Testis (tissue), 3 donors: ENCODE results near the gene RASSF7. TPM values are rescaled to one million over a fixed set of nuclear protein-coding genes. Genes with fewer than 3 reads are reported as not detected.

ENCODE experiments used
- DNase-seq: peaks from one replicate; pipeline ENCODE4 v3.0.0-alpha.2; 2019
- H3K27ac ChIP-seq, 2 donors: fragments of 200-600 bp; sonication (generic); one replicate each; pipeline ENCODE4 v1.5.1; 2019
- H3K27me3 ChIP-seq: fragments of 200-600 bp; sonication (generic); one replicate; pipeline ENCODE4 v1.5.1; 2019
- H3K36me3 ChIP-seq: fragments of 200-600 bp; sonication (generic); one replicate; pipeline ENCODE4 v1.5.1; 2017; ENCODE audit warnings: low read depth; ENCODE audit errors: missing control alignments
- H3K4me1 ChIP-seq: fragments of 200-600 bp; sonication (generic); one replicate; pipeline ENCODE4 v1.5.1; 2019
- H3K4me3 ChIP-seq, 2 donors: fragments of 200-600 bp; sonication (generic); one replicate each; pipeline ENCODE4 v1.5.1; 2017 to 2019
- H3K9me3 ChIP-seq: fragments of 200-600 bp; sonication (generic); one replicate; pipeline ENCODE4 v1.5.1; 2017
- POLR2A ChIP-seq: fragments of 450-650 bp; IDR thresholded peaks from one replicate; pipeline ENCODE4 v1.6.1; 2017; ENCODE audit warnings: antibody characterized with exemption, mild to moderate bottlenecking, moderate library complexity
- WGBS, 2 donors: methylation state at CpG; one replicate each; pipeline ENCODE4 v1.1.5; 2018; 5-methylcytosine and 5-hydroxymethylcytosine counted together
- intact Hi-C: fragments of 100-400 bp; cut with DNase I; formaldehyde crosslinking; loops from one replicate; pipeline ENCODE4 v1.15.1; 2023; ENCODE audit warnings: low total_unique reads
- polyA plus RNA-seq: library from polyadenylated mRNA; stranded (reverse); fragments of 350-450 nt; fragmentation: Illumina TruSeq; extraction: RNeasy Lipid Tissue Mini Kit (QIAGEN cat#74804); gene quantifications from one replicate; pipeline ENCODE4 v1.2.3, GENCODE V29; 2014; ENCODE audit warnings: low read depth, low replicate concordance; ENCODE audit not compliant: insufficient read depth
- total RNA-seq, 2 donors: library from RNA; depleted of rRNA; stranded (reverse); fragments of >200 nt; gene quantifications; one replicate each; pipeline ENCODE4 v1.2.3, GENCODE V29; 2016
- TF ChIP-seq, protein P1 (sequence below), 3 experiments: fragments of 450-650 bp in 2 of 3; fragments of 200-600 bp in 1 of 3; sonication (generic) in 1 of 3; IDR thresholded peaks; one replicate each; pipeline ENCODE4 v1.5.1; 2016 to 2019; ENCODE audit warnings: antibody characterized with exemption in 3 of 3, mild to moderate bottlenecking in 2 of 3, moderate library complexity in 1 of 3

The RASSF7 gene
- total and polyA plus RNA-seq, 3 donors from 2014 or later, result 13.2 to 35.7 (median 22.0) TPM

DNA sequence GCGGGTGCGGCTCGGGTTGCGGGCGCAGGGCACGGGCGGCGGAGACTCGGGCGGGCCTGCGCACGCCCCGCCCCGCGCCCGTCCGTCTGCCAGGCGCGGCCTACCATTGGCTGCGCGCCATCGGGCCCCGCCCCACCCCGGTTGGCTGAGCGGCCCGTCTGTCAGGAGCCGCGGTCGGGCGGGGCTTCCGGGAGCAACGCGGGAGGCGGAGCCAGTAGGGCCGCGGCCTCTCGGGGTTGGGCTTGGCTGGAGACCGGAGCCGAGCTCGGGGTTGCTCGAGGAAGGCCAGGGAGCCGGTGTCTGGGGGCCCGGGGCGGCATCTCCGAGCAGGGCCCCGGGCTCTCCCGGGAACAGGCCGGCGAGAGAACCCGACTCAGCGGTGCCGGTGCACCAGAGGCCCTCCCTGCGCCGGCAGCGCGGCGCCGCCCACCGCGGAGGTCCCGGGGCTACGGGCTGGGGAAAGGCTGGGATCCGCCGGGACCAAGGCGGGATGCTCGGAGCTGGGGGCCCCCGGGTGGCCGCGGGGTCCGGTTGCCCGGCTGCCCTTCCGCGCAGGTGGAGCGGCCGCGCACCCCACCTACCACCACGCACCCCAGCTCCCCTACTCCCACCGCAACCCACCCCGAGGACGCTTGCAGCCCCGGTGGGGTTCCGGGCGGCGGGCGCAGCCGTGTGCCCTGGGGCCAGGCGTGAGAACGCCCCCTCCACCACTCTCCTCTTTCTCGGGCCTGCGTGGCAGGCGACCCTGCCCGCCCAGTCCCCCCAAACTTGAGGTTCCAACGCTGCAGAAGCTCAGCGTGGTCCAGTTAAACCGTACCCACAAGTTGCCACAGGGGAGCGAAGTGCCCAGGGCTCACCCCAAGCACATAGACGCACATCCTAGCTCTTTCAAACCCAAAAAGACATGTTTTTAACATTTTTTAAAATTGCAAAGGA lies 25.0 kb upstream of the RASSF7 start, which contains the start of gene HRAS:
TSS of gene HRAS (minus strand) at position 58 of the 936 bp plus-strand sequence.
- peaks cover 27% of the 10 kb centered on the region for H3K4me1 ChIP-seq
- no peaks in the 10 kb centered on the region for H3K9me3 ChIP-seq
- 4 to 29% methylated on average over 4 to 79 of the region's 97 CpGs for WGBS, 2 donors
- peak within 1 kb of the TSS; percentile 60 to 78 for H3K4me3 ChIP-seq
- DNase-seq, result peak; percentile 95
- peak within 1 kb of the TSS; percentile 44 to 78 for H3K27ac ChIP-seq
- no peaks in the 10 kb centered on the region for H3K36me3 ChIP-seq
- TF ChIP-seq POLR2A, result peak; percentile 8
- TF ChIP-seq, protein P1, sequence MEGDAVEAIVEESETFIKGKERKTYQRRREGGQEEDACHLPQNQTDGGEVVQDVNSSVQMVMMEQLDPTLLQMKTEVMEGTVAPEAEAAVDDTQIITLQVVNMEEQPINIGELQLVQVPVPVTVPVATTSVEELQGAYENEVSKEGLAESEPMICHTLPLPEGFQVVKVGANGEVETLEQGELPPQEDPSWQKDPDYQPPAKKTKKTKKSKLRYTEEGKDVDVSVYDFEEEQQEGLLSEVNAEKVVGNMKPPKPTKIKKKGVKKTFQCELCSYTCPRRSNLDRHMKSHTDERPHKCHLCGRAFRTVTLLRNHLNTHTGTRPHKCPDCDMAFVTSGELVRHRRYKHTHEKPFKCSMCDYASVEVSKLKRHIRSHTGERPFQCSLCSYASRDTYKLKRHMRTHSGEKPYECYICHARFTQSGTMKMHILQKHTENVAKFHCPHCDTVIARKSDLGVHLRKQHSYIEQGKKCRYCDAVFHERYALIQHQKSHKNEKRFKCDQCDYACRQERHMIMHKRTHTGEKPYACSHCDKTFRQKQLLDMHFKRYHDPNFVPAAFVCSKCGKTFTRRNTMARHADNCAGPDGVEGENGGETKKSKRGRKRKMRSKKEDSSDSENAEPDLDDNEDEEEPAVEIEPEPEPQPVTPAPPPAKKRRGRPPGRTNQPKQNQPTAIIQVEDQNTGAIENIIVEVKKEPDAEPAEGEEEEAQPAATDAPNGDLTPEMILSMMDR (IDR thresholded peaks at IDR 0.05), result no peak
- intact Hi-C loops, result no loop called here
- no peaks in the 10 kb centered on the region for H3K27me3 ChIP-seq

DNA sequence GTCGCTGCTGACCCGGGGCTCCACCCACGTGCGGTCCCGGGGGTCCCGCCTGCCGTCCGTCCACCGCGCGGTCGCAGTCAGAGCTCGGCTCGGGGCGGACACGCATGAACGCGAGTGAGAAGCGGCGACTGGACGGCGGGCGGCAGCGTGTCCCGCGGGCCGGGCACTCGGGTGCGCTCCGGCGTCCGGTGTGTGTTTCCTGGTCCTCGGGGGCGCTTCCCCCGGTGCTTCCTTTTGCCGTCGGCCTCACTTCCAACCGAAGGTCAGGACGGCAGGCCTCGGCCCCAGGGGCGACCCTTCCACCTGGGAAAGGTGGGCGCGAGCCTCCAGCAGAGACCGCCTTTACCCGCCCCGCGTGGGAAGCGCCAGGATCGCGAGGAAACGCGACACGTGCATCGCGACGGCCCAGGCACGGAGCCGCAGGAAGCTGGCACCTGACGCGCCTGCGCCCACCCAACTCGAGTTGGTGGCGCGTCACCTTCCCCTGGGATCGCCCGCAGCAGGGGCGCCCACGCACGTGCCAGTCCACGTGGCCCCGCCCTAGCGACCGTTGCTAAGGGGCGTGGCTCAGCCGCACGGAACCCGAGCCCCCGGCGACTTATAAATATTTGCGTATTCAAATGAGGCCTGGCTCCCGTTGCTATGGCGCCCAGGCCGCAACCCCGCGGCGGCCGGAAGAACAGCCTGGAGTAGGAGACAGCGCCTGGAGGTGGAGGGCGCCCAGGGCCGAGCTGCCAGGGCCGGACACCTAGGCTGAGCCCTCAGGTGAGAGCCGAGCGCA lies 23.7 kb upstream of the RASSF7 start, which contains the start of gene LRRC56:
TSS of gene LRRC56 (plus strand) at position 687 of the 781 bp plus-strand sequence. CDS start 3,158 bp downstream, outside the sequence.
- intact Hi-C loops, result no loop called here
- 3% methylated on average over 86 of the region's 93 CpGs; no CpG with 5 or more reads in 1 of the 2 donors for WGBS, 2 donors
- peak within 1 kb of the TSS; percentile 60 to 67 for H3K4me3 ChIP-seq
- no peaks in the 10 kb centered on the region for H3K27me3 ChIP-seq
- peak; percentile 92 for DNase-seq
- H3K4me1 ChIP-seq, result peaks cover 27% of the 10 kb centered on the region
- no peak within 1 kb of the TSS for H3K27ac ChIP-seq
- TF ChIP-seq POLR2A, result no peak
- TF ChIP-seq, protein P1 (IDR thresholded peaks at IDR 0.05), result no peak
- H3K9me3 ChIP-seq, result no peaks in the 10 kb centered on the region
- no peaks in the 10 kb centered on the region for H3K36me3 ChIP-seq

DNA sequence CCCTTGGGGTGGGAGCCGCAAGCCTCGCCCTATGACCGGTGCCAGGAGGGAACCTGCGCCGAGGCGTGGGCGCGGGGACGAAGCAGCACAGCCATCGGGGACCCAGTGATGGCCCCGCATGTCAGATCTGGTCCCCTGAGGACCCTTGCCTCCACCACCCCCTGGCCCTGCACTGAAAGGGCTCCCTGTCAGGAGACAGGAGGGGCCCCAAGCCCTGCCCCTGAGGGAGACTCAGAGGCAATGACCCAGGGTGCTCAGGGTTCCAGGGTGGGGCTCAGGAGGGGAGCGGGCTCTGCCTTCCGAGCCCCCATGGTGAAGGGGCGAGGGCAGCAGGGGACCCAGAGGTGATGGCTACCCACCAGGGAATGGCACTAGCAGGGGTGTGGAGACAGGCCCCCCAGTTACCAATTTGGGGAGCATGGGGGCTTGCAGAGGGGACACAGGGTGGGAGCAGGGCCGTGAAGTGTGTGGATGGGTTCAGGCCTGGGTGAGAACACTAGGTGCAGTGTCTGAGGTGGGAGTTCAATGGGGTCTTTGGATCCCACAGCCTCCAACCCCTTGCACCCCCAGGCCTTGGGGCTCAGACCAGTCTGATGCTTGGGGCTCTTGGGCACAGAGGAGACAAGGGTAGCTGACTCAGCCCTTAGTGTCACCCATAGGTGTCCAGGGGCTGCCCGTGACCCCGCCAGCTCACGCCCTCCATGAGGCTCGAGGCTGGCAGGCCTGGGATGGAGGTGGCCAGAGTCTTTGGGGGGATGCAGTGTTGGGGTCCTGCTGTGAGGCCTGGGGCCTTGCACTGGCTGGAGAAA lies 22.9 kb upstream of the RASSF7 start:
- Histone ChIP-seq H3K27ac (no peak overlapping the region), H3K9me3 (no peaks in the 10 kb centered on the region), H3K27me3 (no peaks in the 10 kb centered on the region), H3K4me1 (peaks cover 27% of the 10 kb centered on the region), H3K36me3 (no peaks in the 10 kb centered on the region), H3K4me3 (peak overlapping the region; percentile 60 to 67)
- no peak for DNase-seq
- TF ChIP-seq, protein P1 (IDR thresholded peaks at IDR 0.05), result no peak
- no peak for TF ChIP-seq POLR2A
- intact Hi-C loops, result no loop called here
- WGBS, 2 donors, result 41 to 60% methylated on average over 1 to 19 of the region's 19 CpGs

GRCh38 chr11:538431-539051 lies 22.2 kb upstream of the RASSF7 start:
- intact Hi-C loops, result no loop called here
- Histone ChIP-seq H3K36me3 (no peaks in the 10 kb centered on the region), H3K27ac (no peak overlapping the region), H3K4me3 (no peak overlapping the region), H3K4me1 (peaks cover 27% of the 10 kb centered on the region), H3K9me3 (no peaks in the 10 kb centered on the region), H3K27me3 (no peaks in the 10 kb centered on the region)
- WGBS, 2 donors, result 91 to 95% methylated on average over 18 to 20 of the region's 20 CpGs
- TF ChIP-seq POLR2A, result no peak
- TF ChIP-seq, protein P1 (IDR thresholded peaks at IDR 0.05), result no peak
- DNase-seq, result no peak
